Upper lobe of right lung (tissue), 1 donor: Measurements from ENCODE around the gene HLCS. TPM values are rescaled to one million over a fixed set of nuclear protein-coding genes. Genes with fewer than 3 reads are reported as not detected.
A peak's percentile ranks its signal among the peaks of the same experiment; 100 is the strongest.

Experiments used
- ATAC-seq: fragments of 200-7000 bp; cut with Tn5 transposase; one replicate; pipeline ENCODE4 v1.9.1; 2020; ENCODE audit warnings: mild to moderate bottlenecking, moderate library complexity
- DNase-seq: peaks from one replicate; pipeline ENCODE4 v3.0.0-alpha.2; 2020
- H3K27ac ChIP-seq: fragments of 200-600 bp; one replicate; pipeline ENCODE4 v1.8.0; 2022
- H3K27me3 ChIP-seq: fragments of 200-600 bp; one replicate; pipeline ENCODE4 v1.8.0; 2022; ENCODE audit warnings: mild to moderate bottlenecking
- H3K36me3 ChIP-seq: fragments of 200-600 bp; one replicate; pipeline ENCODE4 v1.8.0; 2022
- H3K4me1 ChIP-seq: fragments of 200-600 bp; one replicate; pipeline ENCODE4 v1.8.0; 2022
- H3K4me3 ChIP-seq: fragments of 200-600 bp; one replicate; pipeline ENCODE4 v1.8.0; 2022; ENCODE audit warnings: mild to moderate bottlenecking
- H3K9me3 ChIP-seq: fragments of 200-600 bp; one replicate; pipeline ENCODE4 v1.8.0; 2022
- intact Hi-C: fragments of 100-400 bp; cut with DNase I; formaldehyde crosslinking; loops from one replicate; pipeline ENCODE4 v1.11.0; 2022
- total RNA-seq: library from RNA; stranded (reverse); fragmentation: NEBNext Ultra II Directional; extraction: Animal tissue kit (Norgen Biotek cat#: 25700); gene quantifications from one replicate; pipeline ENCODE4 v1.2.1, GENCODE V29; 2021
- TF ChIP-seq, protein P1 (sequence below): fragments of 200-600 bp; IDR thresholded peaks from one replicate; pipeline ENCODE4 v1.8.0; 2022; ENCODE audit warnings: antibody characterized with exemption
- donor health status: DM: no; HTN: yes; CAD: no; lungs with severe emphysema.

Gene HLCS
- total RNA-seq, 1 donor from 2014 or later = 16.0 TPM

DNA sequence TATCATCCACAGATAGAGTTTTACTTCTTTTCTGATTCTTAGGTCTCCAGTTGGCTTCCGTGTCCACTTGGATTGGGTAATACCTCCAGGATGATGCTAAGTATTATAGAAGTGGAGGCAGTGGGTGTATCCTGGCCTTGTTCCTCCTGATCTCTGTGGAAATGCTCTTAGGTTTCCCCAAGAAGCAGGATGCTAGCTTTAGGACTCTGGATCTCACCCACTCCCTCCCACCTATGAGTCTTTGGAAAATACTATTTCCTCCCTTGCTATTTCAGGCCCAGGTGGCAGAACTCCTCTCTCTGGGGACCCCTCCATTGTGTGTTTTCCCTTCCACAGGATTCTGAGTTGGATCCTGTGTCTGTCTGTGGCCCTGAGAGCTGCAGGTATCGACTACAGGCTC, 180.9 kb downstream of the HLCS start:
- no peaks in the 10 kb centered on the region for H3K27me3 ChIP-seq
- TF ChIP-seq, protein P1, sequence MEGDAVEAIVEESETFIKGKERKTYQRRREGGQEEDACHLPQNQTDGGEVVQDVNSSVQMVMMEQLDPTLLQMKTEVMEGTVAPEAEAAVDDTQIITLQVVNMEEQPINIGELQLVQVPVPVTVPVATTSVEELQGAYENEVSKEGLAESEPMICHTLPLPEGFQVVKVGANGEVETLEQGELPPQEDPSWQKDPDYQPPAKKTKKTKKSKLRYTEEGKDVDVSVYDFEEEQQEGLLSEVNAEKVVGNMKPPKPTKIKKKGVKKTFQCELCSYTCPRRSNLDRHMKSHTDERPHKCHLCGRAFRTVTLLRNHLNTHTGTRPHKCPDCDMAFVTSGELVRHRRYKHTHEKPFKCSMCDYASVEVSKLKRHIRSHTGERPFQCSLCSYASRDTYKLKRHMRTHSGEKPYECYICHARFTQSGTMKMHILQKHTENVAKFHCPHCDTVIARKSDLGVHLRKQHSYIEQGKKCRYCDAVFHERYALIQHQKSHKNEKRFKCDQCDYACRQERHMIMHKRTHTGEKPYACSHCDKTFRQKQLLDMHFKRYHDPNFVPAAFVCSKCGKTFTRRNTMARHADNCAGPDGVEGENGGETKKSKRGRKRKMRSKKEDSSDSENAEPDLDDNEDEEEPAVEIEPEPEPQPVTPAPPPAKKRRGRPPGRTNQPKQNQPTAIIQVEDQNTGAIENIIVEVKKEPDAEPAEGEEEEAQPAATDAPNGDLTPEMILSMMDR = no peak
- intact Hi-C loops = no loop called here
- no peaks in the 10 kb centered on the region for H3K9me3 ChIP-seq
- H3K36me3 ChIP-seq = no peaks in the 10 kb centered on the region
- no peak for ATAC-seq
- H3K27ac ChIP-seq = no peak overlapping the region
- no peak overlapping the region for H3K4me3 ChIP-seq
- DNase-seq = no peak
- H3K4me1 ChIP-seq = no peaks in the 10 kb centered on the region

DNA sequence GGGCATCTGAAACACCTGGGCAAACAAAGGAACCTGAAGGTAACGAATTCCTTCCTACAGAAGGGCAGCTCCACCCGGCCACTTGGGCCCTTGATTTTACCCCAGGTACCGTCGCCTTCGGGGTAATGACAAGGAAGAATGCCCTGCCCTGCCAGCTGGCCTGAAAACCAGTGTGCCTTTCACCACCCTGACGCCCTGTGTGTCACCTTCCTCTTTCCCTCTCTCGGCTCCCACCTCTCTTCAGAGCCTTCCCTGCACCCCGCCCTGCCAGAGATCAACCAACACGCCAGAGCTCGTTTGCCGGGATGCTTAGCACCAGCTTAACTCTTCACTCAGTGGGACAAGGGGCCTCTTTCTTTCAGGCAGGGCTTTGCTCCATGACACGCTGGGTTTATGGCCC, 181.5 kb downstream of the HLCS start:
- Histone ChIP-seq H3K4me1 (no peaks in the 10 kb centered on the region), H3K27me3 (no peaks in the 10 kb centered on the region), H3K4me3 (no peak overlapping the region), H3K36me3 (no peaks in the 10 kb centered on the region), H3K27ac (no peak overlapping the region), H3K9me3 (no peaks in the 10 kb centered on the region)
- TF ChIP-seq, protein P1 = no peak
- intact Hi-C loops = no loop called here
- ATAC-seq (peak; percentile 44), DNase-seq (no peak)

DNA sequence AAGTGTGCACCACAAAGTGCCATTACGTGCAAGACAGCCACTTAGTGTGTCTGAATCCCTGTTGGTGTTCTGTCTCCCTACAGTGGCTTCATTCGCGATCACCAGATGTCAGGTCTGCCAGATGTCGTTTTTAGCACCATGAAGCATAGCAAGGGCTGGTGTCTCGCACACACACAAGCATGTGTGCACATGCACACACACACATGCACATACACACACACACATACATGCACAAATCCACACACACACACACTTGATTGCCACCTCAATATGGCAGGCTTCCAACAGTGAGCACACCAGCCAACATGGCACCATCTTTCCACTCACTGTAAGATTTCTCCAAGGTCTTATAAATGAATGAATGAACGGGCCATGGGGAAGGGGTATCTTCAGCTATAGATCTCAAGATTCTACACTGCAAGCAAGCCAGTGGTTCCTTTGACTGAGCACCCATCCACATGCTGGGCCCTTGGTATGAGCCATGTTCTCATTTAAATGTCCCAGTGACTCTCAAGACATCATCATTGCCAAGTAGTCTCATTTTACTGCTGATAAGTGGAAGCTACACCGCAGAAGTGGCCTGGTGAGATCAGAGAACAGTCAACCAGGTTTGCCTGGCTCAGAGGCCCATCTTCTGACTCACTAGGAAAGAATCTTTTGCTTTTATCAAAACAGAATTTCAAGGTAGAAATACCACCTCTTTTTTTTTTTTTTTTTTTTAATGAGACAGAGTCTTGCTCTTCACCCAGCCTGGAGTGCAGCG, 182.7 kb downstream of the HLCS start:
- TF ChIP-seq, protein P1 = no peak
- H3K27me3 ChIP-seq = no peaks in the 10 kb centered on the region
- no peaks in the 10 kb centered on the region for H3K36me3 ChIP-seq
- H3K9me3 ChIP-seq = no peaks in the 10 kb centered on the region
- H3K4me3 ChIP-seq = no peak overlapping the region
- H3K4me1 ChIP-seq = no peaks in the 10 kb centered on the region
- intact Hi-C loops = no loop called here
- ATAC-seq (peak; percentile 76), DNase-seq (no peak)
- H3K27ac ChIP-seq = no peak overlapping the region

DNA sequence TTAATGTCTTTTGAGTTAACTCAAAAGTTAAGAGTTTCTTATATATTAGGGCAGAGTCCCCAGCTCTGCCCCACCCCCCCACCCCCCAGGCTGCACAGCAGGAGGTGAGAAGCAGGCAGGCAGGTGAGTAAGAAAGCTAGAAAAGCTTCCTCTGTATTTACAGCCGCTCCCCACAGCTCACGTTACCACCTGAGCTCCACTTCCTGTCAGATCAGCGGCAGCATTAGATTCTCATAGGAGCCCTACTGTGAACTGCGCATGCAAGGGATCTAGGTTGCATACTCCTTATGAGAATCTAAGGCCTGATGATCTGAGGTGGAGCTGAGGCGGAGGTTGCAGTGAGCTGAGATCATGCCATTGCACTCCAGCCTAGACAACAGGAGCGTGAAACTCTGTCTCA, 185.6 kb downstream of the HLCS start:
- H3K36me3 ChIP-seq = no peaks in the 10 kb centered on the region
- H3K27me3 ChIP-seq = no peaks in the 10 kb centered on the region
- intact Hi-C loops = no loop called here
- H3K4me3 ChIP-seq = no peak overlapping the region
- H3K9me3 ChIP-seq = no peaks in the 10 kb centered on the region
- TF ChIP-seq, protein P1 = no peak
- no peaks in the 10 kb centered on the region for H3K4me1 ChIP-seq
- DNase-seq (no peak), ATAC-seq (no peak)
- H3K27ac ChIP-seq = no peak overlapping the region

DNA sequence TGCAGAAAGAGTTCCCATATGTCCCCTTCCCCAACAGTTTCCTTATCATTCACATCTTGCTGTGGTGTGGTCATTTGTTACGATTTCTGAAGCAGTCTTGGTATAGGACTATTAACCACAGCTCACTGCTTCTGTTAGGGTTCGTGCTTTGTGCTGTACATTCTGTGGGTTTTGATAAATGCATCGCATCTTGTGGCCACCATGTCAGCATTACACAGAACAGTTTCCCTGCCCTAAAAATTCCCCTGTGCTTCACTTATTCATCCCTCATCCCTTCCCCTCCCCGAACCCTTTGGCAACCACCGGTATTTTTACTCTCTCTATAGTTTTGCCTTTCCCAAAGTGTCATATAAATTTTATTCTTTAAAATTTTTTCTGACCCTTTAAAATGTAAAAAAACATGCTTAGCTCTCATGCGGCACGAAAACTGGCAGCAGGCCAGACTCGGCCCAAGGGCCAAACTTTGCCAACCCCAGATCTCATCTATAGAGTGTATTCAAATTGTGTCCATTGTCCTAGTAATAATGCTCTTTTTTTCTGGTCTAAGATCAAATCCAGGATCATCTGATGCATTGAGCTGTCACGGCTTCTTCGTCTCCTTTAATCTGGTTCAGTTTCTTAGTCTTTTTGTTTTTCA, 189.4 kb downstream of the HLCS start:
- no peak overlapping the region for H3K27ac ChIP-seq
- no peak for ATAC-seq
- intact Hi-C loops = no loop called here

More for the DNA sequence above, 189.4 kb downstream of the HLCS start:
- H3K36me3 ChIP-seq = no peaks in the 10 kb centered on the region
- no peak for DNase-seq
- no peaks in the 10 kb centered on the region for H3K27me3 ChIP-seq
- TF ChIP-seq, protein P1 = no peak
- no peaks in the 10 kb centered on the region for H3K9me3 ChIP-seq
- no peak overlapping the region for H3K4me3 ChIP-seq
- no peaks in the 10 kb centered on the region for H3K4me1 ChIP-seq
